SK-N-SH (cell line): Measurements from ENCODE around the gene LIPG. TPM values are rescaled to one million over a fixed set of nuclear protein-coding genes. Genes with fewer than 3 reads are reported as not detected.

Experiments used
- CTCF ChIA-PET: fragments of 300-600, 350-600 bp; formaldehyde crosslinking; extraction: SDS; loops from one replicate; lab custom pipeline; 2021; lab: Yijun Ruan, JAX
- POLR2A ChIA-PET: fragments of 350-600 bp; sonication (Branson Sonifier 250); formaldehyde crosslinking; extraction: SDS; loops from one replicate; lab custom pipeline; 2020; ENCODE audit warnings: antibody characterized with exemption, inconsistent platforms; lab: Yijun Ruan, JAX
- DNase-seq: peaks from one replicate; pipeline ENCODE4 v3.0.0; 2012
- H2AFZ ChIP-seq: fragments of 200-600 bp; sonication (generic); 2 replicates; pipeline ENCODE4 v1.8.1; 2016; ENCODE audit warnings: antibody characterized with exemption, mild to moderate bottlenecking, low read depth
- H3F3A ChIP-seq: fragments of 200-600 bp; sonication (generic); replicated peaks from 2 replicates; pipeline ENCODE3; 2016; ENCODE audit warnings: antibody characterized with exemption, mild to moderate bottlenecking; ENCODE audit not compliant: insufficient read depth
- H3K27ac ChIP-seq, 2 experiments: fragments of 200-500 bp in 1 of 2; fragments of 200-600 bp in 1 of 2; sonication (Bioruptor generic) in 1 of 2; sonication (generic), shearing (Covaris generic) in 1 of 2; 2 replicates each; pipeline versions ENCODE4 v1.5.1 to v1.6.1; 2014 to 2016; ENCODE audit warnings: low read depth in 2 of 2, inconsistent platforms in 1 of 2, low read length in 1 of 2, mild to moderate bottlenecking in 1 of 2, mixed read lengths in 1 of 2
- H3K27me3 ChIP-seq: fragments of 200-600 bp; sonication (generic), shearing (Covaris generic); 2 replicates; pipeline ENCODE4 v1.6.1; 2016; ENCODE audit warnings: mixed run types; ENCODE audit not compliant: insufficient read depth
- H3K36me3 ChIP-seq, 2 experiments: fragments of 200-500 bp in 1 of 2; fragments of 200-600 bp in 1 of 2; sonication (Bioruptor generic) in 1 of 2; sonication (generic) in 1 of 2; replicated peaks in 1 of 2; 2 replicates each; pipeline versions ENCODE3 to v1.5.1; 2014 to 2016; ENCODE audit warnings: low read length in 1 of 2, mild to moderate bottlenecking in 1 of 2; ENCODE audit not compliant: insufficient read depth in 2 of 2, control insufficient read depth in 1 of 2
- H3K4me1 ChIP-seq, 2 experiments: fragments of 200-500 bp in 1 of 2; fragments of 200-600 bp in 1 of 2; sonication (Bioruptor generic) in 1 of 2; sonication (generic), shearing (Covaris generic) in 1 of 2; 2 replicates each; pipeline versions ENCODE4 v1.5.1 to v1.6.1; 2014 to 2016; ENCODE audit warnings: low read depth in 1 of 2, low read length in 1 of 2, mixed run types in 1 of 2; ENCODE audit not compliant: insufficient read depth in 2 of 2, control insufficient read depth in 1 of 2
- H3K4me2 ChIP-seq: fragments of 200-600 bp; sonication (generic), shearing (Covaris generic); 2 replicates; pipeline ENCODE4 v1.6.1; 2017; ENCODE audit warnings: mixed run types
- H3K4me3 ChIP-seq, 2 experiments: fragments of 200-500 bp in 1 of 2; fragments of 200-600 bp in 1 of 2; sonication (Bioruptor generic) in 1 of 2; sonication (generic), shearing (Covaris generic) in 1 of 2; 2 replicates each; pipeline versions ENCODE4 v1.5.1 to v1.8.1; 2014 to 2016; ENCODE audit warnings: low read depth in 2 of 2, inconsistent platforms in 1 of 2, low read length in 1 of 2, mild to moderate bottlenecking in 1 of 2, mixed read lengths in 1 of 2, moderate library complexity in 1 of 2
- H3K79me2 ChIP-seq: fragments of 200-600 bp; sonication (generic); 2 replicates; pipeline ENCODE4 v1.8.1; 2017; ENCODE audit warnings: mild to moderate bottlenecking; ENCODE audit not compliant: insufficient read depth
- H3K9ac ChIP-seq: fragments of 200-600 bp; sonication (generic); 2 replicates; pipeline ENCODE4 v1.6.1; 2017; ENCODE audit warnings: mixed run types
- H3K9me2 ChIP-seq: fragments of 200-600 bp; sonication (generic); 2 replicates; pipeline ENCODE4 v1.6.1; 2017; ENCODE audit warnings: mixed run types
- H3K9me3 ChIP-seq: fragments of 200-600 bp; sonication (generic); 2 replicates; pipeline ENCODE4 v1.6.1; 2017; ENCODE audit warnings: mixed run types, mild to moderate bottlenecking, moderate library complexity
- H4K20me1 ChIP-seq: fragments of 200-600 bp; sonication (generic); 2 replicates; pipeline ENCODE4 v1.6.1; 2017; ENCODE audit warnings: mild to moderate bottlenecking, mixed run types; ENCODE audit not compliant: insufficient read depth
- CTCF ChIP-seq: fragments of 200-600 bp; sonication (generic); IDR thresholded peaks from 2 replicates; pipeline ENCODE4 v1.6.1; 2017; ENCODE audit warnings: antibody characterized with exemption, mild to moderate bottlenecking, moderate library complexity
- ELF1 ChIP-seq: IDR thresholded peaks from 2 replicates; pipeline ENCODE4 v1.4.0; 2012
- FOSL2 ChIP-seq: IDR thresholded peaks from 2 replicates; pipeline ENCODE4 v1.4.0; 2012; ENCODE audit warnings: low read depth, mild to moderate bottlenecking, moderate library complexity, borderline replicate concordance
- FOXM1 ChIP-seq: IDR thresholded peaks from 2 replicates; pipeline ENCODE4 v1.4.0; 2012; ENCODE audit warnings: low read depth, mild to moderate bottlenecking
- GATA2 ChIP-seq: sonication (generic); formaldehyde crosslinking; IDR thresholded peaks from 2 replicates; pipeline ENCODE4 v1.5.0; 2020; ENCODE audit warnings: mild to moderate bottlenecking, missing genetic modification reagents
- JUND ChIP-seq: IDR thresholded peaks from 2 replicates; pipeline ENCODE4 v1.4.0; 2012
- MAX ChIP-seq: IDR thresholded peaks from 2 replicates; pipeline ENCODE4 v1.4.0; 2012; ENCODE audit warnings: low read depth
- MEF2A ChIP-seq: IDR thresholded peaks from 2 replicates; pipeline ENCODE4 v1.4.0; 2012; ENCODE audit warnings: low read depth, borderline replicate concordance
- NFIC ChIP-seq: IDR thresholded peaks from 2 replicates; pipeline ENCODE4 v1.4.0; 2012; ENCODE audit warnings: borderline replicate concordance
- NRF1 ChIP-seq: IDR thresholded peaks from 2 replicates; pipeline ENCODE4 v1.6.1; 2012; ENCODE audit warnings: low read depth, mild to moderate bottlenecking, low read length
- PBX3 ChIP-seq: IDR thresholded peaks from 2 replicates; pipeline ENCODE4; 2012
- RAD21 ChIP-seq: IDR thresholded peaks from 2 replicates; pipeline ENCODE4 v1.6.1; 2012; ENCODE audit warnings: mild to moderate bottlenecking, low read length
- RFX5 ChIP-seq: IDR thresholded peaks from 2 replicates; pipeline ENCODE4 v1.6.1; 2012; ENCODE audit warnings: mild to moderate bottlenecking, improper control_type of control experiment, low read length
- RXRA ChIP-seq: IDR thresholded peaks from 2 replicates; pipeline ENCODE4 v1.4.0; 2012; ENCODE audit warnings: low read depth, mild to moderate bottlenecking, borderline replicate concordance
- SIN3A ChIP-seq: IDR thresholded peaks from 2 replicates; pipeline ENCODE4 v1.6.1; 2012; ENCODE audit warnings: low read depth, mild to moderate bottlenecking, low read length, moderate library complexity, borderline replicate concordance
- SMC3 ChIP-seq: IDR thresholded peaks from 2 replicates; pipeline ENCODE4 v1.6.1; 2012; ENCODE audit warnings: low read depth, low read length, improper control_type of control experiment
- TCF12 ChIP-seq: IDR thresholded peaks from 2 replicates; pipeline ENCODE4 v1.4.0; 2012
- USF1 ChIP-seq: IDR thresholded peaks from 2 replicates; pipeline ENCODE4 v1.4.0; 2012; ENCODE audit warnings: low read depth, borderline replicate concordance
- YY1 ChIP-seq: IDR thresholded peaks from 2 replicates; pipeline ENCODE4 v1.4.0; 2012; ENCODE audit warnings: low read depth, mild to moderate bottlenecking
- ZBTB33 ChIP-seq: IDR thresholded peaks from 2 replicates; pipeline ENCODE4 v1.4.0; 2012; ENCODE audit warnings: low read depth, borderline replicate concordance
- WGBS: methylation state at CpG from one replicate; pipeline ENCODE4 v1.1.6; 2017; ENCODE audit warnings: low lambda C conversion rate; 5-methylcytosine and 5-hydroxymethylcytosine counted together
- polyA plus RNA-seq, 3 experiments: library from polyadenylated mRNA; depleted of rRNA; stranded (reverse); fragments of >200 nt; gene quantifications; 2 replicates each; pipeline ENCODE4 v1.2.3, GENCODE V29; 2012

Gene LIPG
- polyA plus RNA-seq, 1 of the 3 experiments (the other 2 are of a cell fraction), result 3.2 TPM

- Histone ChIP-seq H3K9ac (no peak overlapping the region), H3K4me3 (no peak overlapping the region), H3K9me3 (no peaks in the 10 kb centered on the region), H2AFZ (no peak overlapping the region), H3K79me2 (no peaks in the 10 kb centered on the region), H3K27ac (no peak overlapping the region), H3K36me3 (peaks cover 0 to 4% of the 10 kb centered on the region in 2 experiments), H3K4me1 (no peaks in the 10 kb centered on the region), H3K4me2 (no peak overlapping the region), H4K20me1 (no peaks in the 10 kb centered on the region), H3K27me3 (no peaks in the 10 kb centered on the region), H3F3A (no peaks in the 10 kb centered on the region), H3K9me2 (no peaks in the 10 kb centered on the region)
- TF ChIP-seq TCF12 (no peak), MEF2A (no peak), PBX3 (no peak), ZBTB33 (no peak), NFIC (no peak), RFX5 (no peak), MAX (no peak), RAD21 (no peak), ELF1 (no peak), NRF1 (no peak)
- ChIA-PET POLR2A (no interaction called here), CTCF (interaction anchor here (1.5 kb wide), 1 partner anchor 30 kb away, joined by 3 read pairs; no protein-coding TSS in a partner anchor)
- 76% methylated on average over 11 of the region's 12 CpGs for WGBS
- DNase-seq, result no peak
Measured at GRCh38 chr18:49588971-49589370, 27.1 kb downstream of the LIPG start.

GRCh38 chr18:49590608-49591007, 28.8 kb downstream of the LIPG start:
- ChIA-PET CTCF (interaction anchor here (0.8 to 1.2 kb wide), 5 partner anchors 31 to 268 kb away, joined by 3 to 4 read pairs (median 3); no protein-coding TSS in a partner anchor), POLR2A (no interaction called here)
- DNase-seq, result no peak
- H3F3A ChIP-seq, result peaks cover 3% of the 10 kb centered on the region
- TF ChIP-seq NRF1, result no peak
- no peak for TF ChIP-seq RAD21
- no peak for TF ChIP-seq TCF12
- TF ChIP-seq JUND, result no peak
- TF ChIP-seq ELF1, result no peak
- no peak for TF ChIP-seq FOSL2
- TF ChIP-seq USF1, result no peak
- no peak for TF ChIP-seq YY1
- TF ChIP-seq SMC3, result no peak
- TF ChIP-seq SIN3A, result no peak
- no peak for TF ChIP-seq FOXM1
- TF ChIP-seq GATA2 (CRISPR knock-in tag), result no peak
- TF ChIP-seq MAX, result no peak
- TF ChIP-seq RXRA, result no peak
- no peak for TF ChIP-seq CTCF
- H3K9ac ChIP-seq, result no peak overlapping the region
- no peaks in the 10 kb centered on the region for H3K27me3 ChIP-seq
- no peaks in the 10 kb centered on the region for H3K79me2 ChIP-seq
- H3K4me1 ChIP-seq, result no peaks in the 10 kb centered on the region
- H2AFZ ChIP-seq, result no peak overlapping the region
- H3K4me2 ChIP-seq, result no peak overlapping the region
- no peak overlapping the region for H3K27ac ChIP-seq
- no peaks in the 10 kb centered on the region for H4K20me1 ChIP-seq
- H3K4me3 ChIP-seq, result no peak overlapping the region
- 83% methylated on average over 4 of the region's 10 CpGs for WGBS
- no peaks in the 10 kb centered on the region for H3K9me2 ChIP-seq
- H3K9me3 ChIP-seq, result no peaks in the 10 kb centered on the region
- H3K36me3 ChIP-seq, result no peaks in the 10 kb centered on the region
